HepG2 (cell line): ENCODE data around the gene SSNA1. TPM values are rescaled to one million over a fixed set of nuclear protein-coding genes. Genes with fewer than 3 reads are reported as not detected.
A peak's percentile ranks its signal among the peaks of the same experiment; 100 is the strongest.

Experiments
- ATAC-seq: fragments of 200-7000 bp; cut with Tn5 transposase; 3 replicates; pipeline ENCODE4 v1.9.1; 2020; ENCODE audit warnings: mild to moderate bottlenecking, moderate library complexity
- BruUV-seq: library from RNA; stranded (reverse); fragments of 400-500 nt; replicated peaks from 2 replicates; lab custom pipeline; 2021; lab: Mats Ljungman, UMichigan
- CTCF ChIA-PET: fragments of 300-600 bp; formaldehyde crosslinking; extraction: SDS; loops from one replicate; lab custom pipeline; 2021; ENCODE audit warnings: low total read pairs, inconsistent platforms, low intra/inter-chr PET ratio; lab: Yijun Ruan, JAX
- POLR2A ChIA-PET: fragments of 350-600 bp; sonication (Branson Sonifier 250); formaldehyde crosslinking; loops from one replicate; lab custom pipeline; 2020; ENCODE audit warnings: antibody characterized with exemption, inconsistent platforms; lab: Yijun Ruan, JAX
- DNase-seq: peaks from one replicate; pipeline ENCODE4 v3.0.0-alpha.2; 2015; ENCODE audit warnings: low spot score
- FAIRE-seq: peaks from 3 replicates; lab custom pipeline; 2011; peaks lifted over from hg19 to GRCh38; lab: Jason Lieb, UNC
- H2AFZ ChIP-seq: one replicate; pipeline ENCODE4 v1.6.1; 2011; ENCODE audit warnings: low read length, inconsistent platforms
- H3K27ac ChIP-seq: fragments of 300-600 bp; 3 replicates; pipeline ENCODE4 v1.8.0; 2011; ENCODE audit warnings: mixed run types, mild to moderate bottlenecking, mixed read lengths, low read length, inconsistent platforms; ENCODE audit not compliant: insufficient read depth; ENCODE audit errors: extremely low read length
- H3K27me3 ChIP-seq, 2 experiments: fragments of 200-600 bp in 1 of 2; 2 replicates in 1 of 2; 3 replicates in 1 of 2; pipeline versions ENCODE4 v1.6.0 to v1.8.0; 2011; ENCODE audit warnings: low read length in 2 of 2, mild to moderate bottlenecking in 2 of 2, moderate library complexity in 2 of 2, inconsistent platforms in 1 of 2; ENCODE audit not compliant: insufficient read depth in 2 of 2, control insufficient read depth in 1 of 2
- H3K36me3 ChIP-seq, 2 experiments: fragments of 200-600 bp in 1 of 2; replicated peaks in 1 of 2; 2 replicates in 1 of 2; 3 replicates in 1 of 2; pipeline versions ENCODE4 v1.5.1 to v1.8.0; 2011; ENCODE audit warnings: low read length in 2 of 2, inconsistent platforms in 1 of 2; ENCODE audit not compliant: insufficient read depth in 2 of 2, control insufficient read depth in 1 of 2
- H3K4me1 ChIP-seq: 2 replicates; pipeline ENCODE4 v1.5.1; 2012; ENCODE audit warnings: low read length, inconsistent platforms; ENCODE audit not compliant: insufficient read depth
- H3K4me2 ChIP-seq: 2 replicates; pipeline ENCODE4 v1.6.0; 2011; ENCODE audit warnings: low read depth, low read length, inconsistent platforms
- H3K4me3 ChIP-seq, 3 experiments: fragments of 200-600 bp in 1 of 3; sonication (generic), shearing (Covaris generic) in 1 of 3; replicated peaks in 1 of 3; 2 replicates each; pipeline ENCODE4 v1.5.1; 2011 to 2016; ENCODE audit warnings: low read length in 3 of 3, inconsistent platforms in 2 of 3, low read depth in 2 of 3, mild to moderate bottlenecking in 2 of 3, control low read depth in 1 of 3, mixed read lengths in 1 of 3; ENCODE audit not compliant: insufficient read depth in 1 of 3
- H3K79me2 ChIP-seq: one replicate; pipeline ENCODE4 v1.6.1; 2011; ENCODE audit warnings: low read length, inconsistent platforms; ENCODE audit not compliant: insufficient read depth
- H3K9ac ChIP-seq: 2 replicates; pipeline ENCODE4 v1.6.0; 2011; ENCODE audit warnings: mild to moderate bottlenecking, low read depth, low read length, inconsistent platforms; ENCODE audit not compliant: insufficient read depth
- H3K9me3 ChIP-seq: 2 replicates; pipeline ENCODE4 v1.5.1; 2012; ENCODE audit warnings: mild to moderate bottlenecking, low read length
- H4K20me1 ChIP-seq: 2 replicates; pipeline ENCODE4 v1.6.0; 2011; ENCODE audit warnings: inconsistent platforms, mild to moderate bottlenecking, low read length, moderate library complexity; ENCODE audit not compliant: insufficient read depth
- CHD2 ChIP-seq: IDR thresholded peaks from 2 replicates; pipeline ENCODE4 v1.6.1; 2011; ENCODE audit warnings: low read depth, low read length, improper control_type of control experiment
- JUNB ChIP-seq: sonication (generic); formaldehyde crosslinking; IDR thresholded peaks from 2 replicates; pipeline ENCODE4 v1.8.0; 2022; ENCODE audit warnings: missing genetic modification reagents, mild to moderate bottlenecking, borderline replicate concordance
- NFIC ChIP-seq: IDR thresholded peaks from 2 replicates; pipeline ENCODE4 v1.6.1; 2012; ENCODE audit warnings: mild to moderate bottlenecking, low read length, inconsistent platforms
- NONO ChIP-seq, 2 experiments: fragments of 450-650 bp in 1 of 2; sonication (generic) in 1 of 2; formaldehyde crosslinking in 1 of 2; IDR thresholded peaks in 1 of 2; conservative IDR thresholded peaks in 1 of 2; 2 replicates each; pipeline versions ENCODE4 v1.6.1 to v1.8.0; 2017 to 2022; ENCODE audit warnings: mild to moderate bottlenecking in 1 of 2, missing genetic modification reagents in 1 of 2, moderate library complexity in 1 of 2
- RFX5 ChIP-seq: IDR thresholded peaks from 2 replicates; pipeline ENCODE4 v1.6.1; 2011; ENCODE audit warnings: low read depth, low read length, improper control_type of control experiment
- XRCC5 ChIP-seq: fragments of 200-400 bp; formaldehyde crosslinking; optimal IDR thresholded peaks from 2 replicates; pipeline ENCODE3; 2017; ENCODE audit warnings: mild to moderate bottlenecking, low read length
- ZNF367 ChIP-seq: sonication (generic); formaldehyde crosslinking; IDR thresholded peaks from 2 replicates; pipeline ENCODE4 v1.4.0; 2020; ENCODE audit warnings: missing genetic modification reagents, borderline replicate concordance
- ZNF562 ChIP-seq: sonication (generic); formaldehyde crosslinking; IDR thresholded peaks from 2 replicates; pipeline ENCODE4 v1.8.0; 2022; ENCODE audit warnings: missing genetic modification reagents, borderline replicate concordance
- ZNF616 ChIP-seq: sonication (generic); formaldehyde crosslinking; IDR thresholded peaks from 2 replicates; pipeline ENCODE4 v1.5.0; 2020; ENCODE audit warnings: low read depth, mild to moderate bottlenecking, missing genetic modification reagents
- ZZZ3 ChIP-seq: sonication (generic); formaldehyde crosslinking; IDR thresholded peaks from 2 replicates; pipeline ENCODE4 v1.4.0; 2020; ENCODE audit warnings: missing genetic modification reagents, mild to moderate bottlenecking, borderline replicate concordance
- WGBS: methylation state at CpG from one replicate; pipeline ENCODE4 v1.1.6; 2017; ENCODE audit warnings: low lambda C conversion rate; 5-methylcytosine and 5-hydroxymethylcytosine counted together
- in situ Hi-C: cut with HindIII; loops from 2 replicates; pipeline ENCODE4 v1.10.0; 2017; ENCODE audit warnings: low pct_unique_long_range_greater_than_20kb; ENCODE audit not compliant: extremely low pct_ligation_motif_present
- intact Hi-C: fragments of 100-400 bp; cut with micrococcal nuclease; formaldehyde crosslinking; loops from one replicate; pipeline ENCODE4 v1.10.0; 2022; ENCODE audit not compliant: unreplicated experiment
- polyA plus RNA-seq, 8 experiments: library from polyadenylated mRNA; depleted of rRNA in 3 of 8; stranded (reverse) in 7 of 8; unstranded in 1 of 8; fragments of >200 nt; fragmentation: Illumina TruSeq in 4 of 8; extraction: Trizol in 4 of 8; gene quantifications; 2 replicates each; pipeline versions ENCODE4 v1.2.1 to v1.2.3, GENCODE V29; 2011 to 2016; ENCODE audit warnings: low read depth in 4 of 8, missing spikeins in 1 of 8, mixed read lengths in 1 of 8; ENCODE audit not compliant: insufficient read depth in 1 of 8
- total RNA-seq, 5 experiments: library from RNA; depleted of rRNA; stranded (reverse); fragments of >200 nt; fragmentation: Illumina TruSeq; extraction: Trizol; gene quantifications; 2 replicates each; pipeline ENCODE4 v1.2.3, GENCODE V29; 2016; ENCODE audit warnings: low read depth in 1 of 5
- TF ChIP-seq, protein P1 (sequence below): fragments of 450-650 bp; IDR thresholded peaks from 2 replicates; pipeline ENCODE4 v1.6.1; 2016
- TF ChIP-seq, protein P2 (sequence below), 2 experiments: sonication (generic) in 1 of 2; formaldehyde crosslinking in 1 of 2; IDR thresholded peaks; 2 replicates each; pipeline versions ENCODE4 v1.4.0 to v1.6.1; 2018 to 2020; ENCODE audit warnings: missing genetic modification reagents in 2 of 2, borderline replicate concordance in 1 of 2, low read depth in 1 of 2, mild to moderate bottlenecking in 1 of 2, missing biosample characterization in 1 of 2
- TF ChIP-seq, protein P3 (sequence below): IDR thresholded peaks from 2 replicates; pipeline ENCODE4 v1.6.1; 2016; ENCODE audit warnings: missing biosample characterization, missing genetic modification reagents, low read depth

The SSNA1 gene
- total and polyA plus RNA-seq, 2 of the 13 experiments (the other 11 are each of a cell fraction or from before 2014, with no cell fraction given), result 35.9 to 49.4 TPM

DNA sequence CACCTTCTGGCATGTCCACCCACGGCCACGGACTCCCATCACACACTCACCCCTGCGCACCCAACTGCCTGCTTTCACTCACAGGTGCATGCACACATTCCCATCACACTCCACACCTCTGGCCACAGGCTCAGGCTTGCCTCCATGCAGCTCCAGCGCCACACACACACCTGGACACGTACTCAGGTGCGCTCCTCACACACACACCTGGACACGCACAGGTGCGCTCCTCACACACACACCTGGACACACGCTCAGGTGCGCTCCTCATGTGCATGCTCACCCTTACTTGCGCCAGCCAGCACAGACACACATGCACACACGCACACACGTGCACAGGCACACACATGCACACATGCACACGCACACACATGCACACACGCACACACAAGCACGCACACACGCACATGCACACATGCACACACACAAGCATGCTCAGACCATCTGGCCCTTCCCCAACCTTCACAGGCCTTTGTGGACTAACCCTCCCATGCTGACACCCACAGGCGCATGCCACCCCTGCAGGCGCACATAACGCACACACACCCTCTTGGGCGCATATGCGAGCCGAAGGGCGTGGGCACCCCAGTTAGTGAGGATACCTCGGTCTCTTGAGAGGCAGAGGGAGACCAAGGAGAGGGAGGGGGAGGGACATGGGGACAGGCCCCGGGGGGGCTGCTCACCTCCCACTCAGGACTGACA, 41.2 kb upstream of the SSNA1 start:
- Histone ChIP-seq H3K4me2 (no peak overlapping the region), H3K36me3 (no peaks in the 10 kb centered on the region), H3K4me1 (peaks cover 26% of the 10 kb centered on the region), H2AFZ (no peak overlapping the region), H3K4me3 (no peak overlapping the region), H3K79me2 (no peaks in the 10 kb centered on the region)
- intact Hi-C loops, result no loop called here
- ATAC-seq (no peak), DNase-seq (no peak)
- in situ Hi-C loops, result no loop called here
- POLR2A ChIA-PET, result no interaction called here
- BruUV-seq, result no TSS peak
- TF ChIP-seq XRCC5 (no peak), RFX5 (no peak)
- TF ChIP-seq, protein P1, sequence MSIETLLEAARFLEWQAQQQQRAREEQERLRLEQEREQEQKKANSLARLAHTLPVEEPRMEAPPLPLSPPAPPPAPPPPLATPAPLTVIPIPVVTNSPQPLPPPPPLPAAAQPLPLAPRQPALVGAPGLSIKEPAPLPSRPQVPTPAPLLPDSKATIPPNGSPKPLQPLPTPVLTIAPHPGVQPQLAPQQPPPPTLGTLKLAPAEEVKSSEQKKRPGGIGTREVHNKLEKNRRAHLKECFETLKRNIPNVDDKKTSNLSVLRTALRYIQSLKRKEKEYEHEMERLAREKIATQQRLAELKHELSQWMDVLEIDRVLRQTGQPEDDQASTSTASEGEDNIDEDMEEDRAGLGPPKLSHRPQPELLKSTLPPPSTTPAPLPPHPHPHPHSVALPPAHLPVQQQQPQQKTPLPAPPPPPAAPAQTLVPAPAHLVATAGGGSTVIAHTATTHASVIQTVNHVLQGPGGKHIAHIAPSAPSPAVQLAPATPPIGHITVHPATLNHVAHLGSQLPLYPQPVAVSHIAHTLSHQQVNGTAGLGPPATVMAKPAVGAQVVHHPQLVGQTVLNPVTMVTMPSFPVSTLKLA, result peak; percentile 92
- TF ChIP-seq, all 625 proteins: peak for 1
- Histone ChIP-seq H3K27ac (no peak overlapping the region), H3K27me3 (peaks cover 14 to 56% of the 10 kb centered on the region in 2 experiments), H3K9me3 (no peaks in the 10 kb centered on the region), H4K20me1 (no peaks in the 10 kb centered on the region), H3K9ac (no peak overlapping the region)
- 61% methylated on average over 21 of the region's 26 CpGs for WGBS
- CTCF ChIA-PET, result no interaction called here
- FAIRE-seq, result no peak

DNA sequence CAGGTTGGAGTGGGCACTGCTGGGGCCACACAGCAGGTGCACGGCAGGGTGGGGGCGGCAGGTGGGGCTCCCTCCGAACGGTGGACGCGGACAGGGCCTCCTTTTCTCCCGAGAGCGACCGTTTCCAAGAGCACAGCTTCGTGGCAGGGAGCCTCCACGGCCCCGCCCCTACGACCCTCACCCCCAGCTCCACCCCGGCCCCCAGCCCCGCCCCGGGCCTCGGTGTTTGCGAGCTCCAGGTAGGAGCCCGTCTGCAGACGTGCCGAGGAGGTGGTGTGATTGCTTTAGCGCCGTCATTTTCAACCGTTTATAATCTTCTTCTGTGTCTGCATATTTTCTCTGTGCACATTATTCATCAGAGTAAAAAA, 40.7 kb upstream of the SSNA1 start:
- H3K9me3 ChIP-seq, result no peaks in the 10 kb centered on the region
- ATAC-seq (no peak), FAIRE-seq (no peak), DNase-seq (no peak)
- intact Hi-C loops, result no loop called here
- peaks cover 10 to 51% of the 10 kb centered on the region in 2 experiments; a peak in 4 of 5 replicates for H3K27me3 ChIP-seq
- POLR2A ChIA-PET, result no interaction called here
- H3K36me3 ChIP-seq, result no peaks in the 10 kb centered on the region
- no peak overlapping the region for H3K9ac ChIP-seq
- H3K79me2 ChIP-seq, result no peaks in the 10 kb centered on the region
- no peaks in the 10 kb centered on the region for H4K20me1 ChIP-seq
- no peak overlapping the region for H3K4me3 ChIP-seq
- no peak overlapping the region for H2AFZ ChIP-seq
- CTCF ChIA-PET, result no interaction called here
- no TSS peak for BruUV-seq
- in situ Hi-C loops, result no loop called here
- H3K4me2 ChIP-seq, result no peak overlapping the region
- WGBS, result 9% methylated on average over 10 of the region's 24 CpGs
- H3K4me1 ChIP-seq, result peaks cover 30% of the 10 kb centered on the region
- H3K27ac ChIP-seq, result no peak overlapping the region
- TF ChIP-seq ZZZ3, result no peak
- TF ChIP-seq, protein P2, sequence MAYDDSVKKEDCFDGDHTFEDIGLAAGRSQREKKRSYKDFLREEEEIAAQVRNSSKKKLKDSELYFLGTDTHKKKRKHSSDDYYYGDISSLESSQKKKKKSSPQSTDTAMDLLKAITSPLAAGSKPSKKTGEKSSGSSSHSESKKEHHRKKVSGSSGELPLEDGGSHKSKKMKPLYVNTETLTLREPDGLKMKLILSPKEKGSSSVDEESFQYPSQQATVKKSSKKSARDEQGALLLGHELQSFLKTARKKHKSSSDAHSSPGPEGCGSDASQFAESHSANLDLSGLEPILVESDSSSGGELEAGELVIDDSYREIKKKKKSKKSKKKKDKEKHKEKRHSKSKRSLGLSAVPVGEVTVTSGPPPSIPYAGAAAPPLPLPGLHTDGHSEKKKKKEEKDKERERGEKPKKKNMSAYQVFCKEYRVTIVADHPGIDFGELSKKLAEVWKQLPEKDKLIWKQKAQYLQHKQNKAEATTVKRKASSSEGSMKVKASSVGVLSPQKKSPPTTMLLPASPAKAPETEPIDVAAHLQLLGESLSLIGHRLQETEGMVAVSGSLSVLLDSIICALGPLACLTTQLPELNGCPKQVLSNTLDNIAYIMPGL (CRISPR knock-in tag; IDR thresholded peaks at IDR 0.05; ENCODE audit: borderline replicate concordance in 1 of 2, low read depth in 1 of 2), result no peak
- no peak for TF ChIP-seq NONO (IDR thresholded peaks at IDR 0.05)
- TF ChIP-seq NONO (CRISPR knock-in tag; conservative IDR thresholded peaks at IDR 0.05), result no peak
- TF ChIP-seq, protein P3, sequence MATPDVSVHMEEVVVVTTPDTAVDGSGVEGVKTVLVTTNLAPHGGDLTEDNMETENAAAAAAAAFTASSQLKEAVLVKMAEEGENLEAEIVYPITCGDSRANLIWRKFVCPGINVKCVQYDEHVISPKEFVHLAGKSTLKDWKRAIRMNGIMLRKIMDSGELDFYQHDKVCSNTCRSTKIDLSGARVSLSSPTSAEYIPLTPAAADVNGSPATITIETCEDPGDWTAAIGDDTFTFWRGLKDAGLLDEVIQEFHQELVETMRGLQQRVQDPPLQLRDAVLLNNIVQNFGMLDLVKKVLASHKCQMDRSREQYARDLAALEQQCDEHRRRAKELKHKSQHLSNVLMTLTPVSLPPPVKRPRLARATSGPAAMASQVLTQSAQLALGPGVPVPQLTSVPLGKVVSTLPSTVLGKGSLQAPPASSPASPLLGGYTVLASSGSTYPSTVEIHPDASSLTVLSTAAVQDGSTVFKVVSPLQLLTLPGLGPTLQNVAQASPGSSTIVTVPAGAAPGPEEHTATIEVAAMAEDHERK (CRISPR knock-in tag), result no peak
- no peak for TF ChIP-seq CHD2
- no peak for TF ChIP-seq NFIC
- TF ChIP-seq JUNB (CRISPR knock-in tag), result no peak
- no peak for TF ChIP-seq ZNF367
- TF ChIP-seq ZNF616 (CRISPR knock-in tag), result no peak
- TF ChIP-seq ZNF562, result no peak
